Skin epidermis (tissue), 12 donors: Measurements from ENCODE around the gene UBR1.
"Not testable (repeated sequence)": the region's sequence is repeated elsewhere in the genome, so short reads cannot be mapped to it uniquely, and the experiment has no call there.

ENCODE experiments used
- H3K27ac ChIP-seq, 21 experiments: fragments of 200-600 bp; sonication (generic) in 11 of 21; one replicate each; pipeline ENCODE4 v1.5.0; 2020; ENCODE audit warnings: mild to moderate bottlenecking in 3 of 21, inconsistent platforms in 2 of 21, moderate library complexity in 2 of 21
- H3K4me3 ChIP-seq, 7 experiments: fragments of 200-600 bp; sonication (generic) in 2 of 7; one replicate each; pipeline ENCODE4 v1.5.0; 2020; ENCODE audit warnings: inconsistent platforms in 2 of 7, mild to moderate bottlenecking in 2 of 7, moderate library complexity in 1 of 7

UBR1 gene

GRCh38 chr15:42994546-42994945 is 111.3 kb downstream of the UBR1 start:
- H3K4me3 ChIP-seq = no peak overlapping the region

GRCh38 chr15:42992626-42993025 is 113.2 kb downstream of the UBR1 start:
- H3K4me3 ChIP-seq = no peak overlapping the region
- no peak overlapping the region for H3K27ac ChIP-seq

More at GRCh38 chr15:42994546-42994945, 111.3 kb downstream of the UBR1 start:
- no peak overlapping the region for H3K27ac ChIP-seq

GRCh38 chr15:42986693-42987342 is 119.0 kb downstream of the UBR1 start:
- no peak overlapping the region for H3K4me3 ChIP-seq
- no peak overlapping the region for H3K27ac ChIP-seq

GRCh38 chr15:42984493-42985034 is 121.3 kb downstream of the UBR1 start:
- no peak overlapping the region for H3K4me3 ChIP-seq
- no peak overlapping the region for H3K27ac ChIP-seq

DNA sequence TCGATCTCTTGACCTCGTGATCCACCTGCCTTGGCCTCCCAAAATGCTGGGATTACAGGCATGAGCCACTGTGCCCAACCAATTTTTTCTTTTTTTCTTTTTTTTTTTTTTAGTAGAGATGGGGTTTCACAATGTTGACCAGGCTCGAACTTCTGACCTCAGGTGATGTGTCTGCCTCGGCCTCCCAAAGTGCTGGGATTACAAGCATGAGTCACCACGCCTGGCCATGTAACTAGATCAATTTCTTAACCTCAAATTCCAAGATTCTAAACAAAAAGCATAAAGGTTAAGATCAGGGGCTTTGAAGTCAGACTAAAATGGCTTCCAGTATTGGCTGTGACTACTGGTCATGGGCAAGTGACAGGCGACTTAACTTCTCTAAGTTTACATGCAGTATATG is 126.7 kb downstream of the UBR1 start:
- not testable (repeated sequence) for H3K4me3 ChIP-seq, H3K27ac ChIP-seq

GRCh38 chr15:42974202-42974862 is 131.5 kb downstream of the UBR1 start:
- Histone ChIP-seq H3K27ac (no peak overlapping the region), H3K4me3 (no peak overlapping the region)

GRCh38 chr15:42973114-42973513 is 132.7 kb downstream of the UBR1 start:
- no peak overlapping the region for H3K4me3 ChIP-seq
- H3K27ac ChIP-seq = no peak overlapping the region

GRCh38 chr15:42971830-42972229 is 134.0 kb downstream of the UBR1 start:
- no peak overlapping the region for H3K27ac ChIP-seq
- no peak overlapping the region for H3K4me3 ChIP-seq

DNA sequence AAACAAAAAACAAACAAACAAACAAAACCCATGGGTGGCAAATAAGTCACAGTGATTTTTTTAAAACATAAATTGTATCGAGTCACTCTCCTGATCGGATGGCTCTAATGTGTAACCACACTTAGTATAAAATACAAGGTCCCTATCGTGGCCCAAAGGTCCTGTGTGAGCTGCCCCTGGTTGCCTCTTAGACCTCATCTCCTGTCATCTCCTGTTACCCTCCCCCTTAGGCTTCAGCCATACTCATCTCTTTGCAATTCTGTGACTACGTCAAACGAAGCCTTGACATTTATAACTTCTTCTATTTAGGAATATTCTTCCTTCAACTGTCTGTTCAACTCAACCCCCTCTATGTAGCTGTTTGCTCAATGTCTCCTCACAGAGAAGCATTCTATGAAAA is 141.4 kb downstream of the UBR1 start:
- H3K27ac ChIP-seq = no peak overlapping the region
- H3K4me3 ChIP-seq = no peak overlapping the region

GRCh38 chr15:42955518-42955917 is 150.3 kb downstream of the UBR1 start:
- Histone ChIP-seq H3K27ac (no peak overlapping the region), H3K4me3 (no peak overlapping the region)

DNA sequence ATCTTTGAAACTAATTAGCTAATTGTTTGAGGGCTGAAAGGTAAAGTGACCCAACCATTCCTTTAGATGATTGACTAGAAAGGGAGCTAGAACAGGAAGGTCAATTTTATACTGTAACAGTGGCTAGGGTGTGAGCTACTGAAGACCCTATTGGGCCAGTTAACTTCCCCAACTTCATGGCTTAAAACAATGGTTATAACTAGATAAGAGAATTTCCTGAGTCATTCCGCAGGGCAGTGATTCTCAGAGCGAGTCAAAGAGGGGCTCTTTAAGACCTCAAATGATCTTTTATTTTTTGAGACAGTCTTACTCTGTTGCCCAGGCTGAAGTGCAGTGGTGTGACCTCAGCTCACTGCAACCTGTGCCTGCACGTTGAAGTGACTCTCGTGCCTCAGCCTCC is 151.5 kb downstream of the UBR1 start:
- Histone ChIP-seq H3K27ac (peak overlapping the region in 1 of 21 experiments; percentile 45), H3K4me3 (no peak overlapping the region)

GRCh38 chr15:42948898-42949297 is 156.9 kb downstream of the UBR1 start:
- not testable (repeated sequence) for H3K4me3 ChIP-seq, H3K27ac ChIP-seq

DNA sequence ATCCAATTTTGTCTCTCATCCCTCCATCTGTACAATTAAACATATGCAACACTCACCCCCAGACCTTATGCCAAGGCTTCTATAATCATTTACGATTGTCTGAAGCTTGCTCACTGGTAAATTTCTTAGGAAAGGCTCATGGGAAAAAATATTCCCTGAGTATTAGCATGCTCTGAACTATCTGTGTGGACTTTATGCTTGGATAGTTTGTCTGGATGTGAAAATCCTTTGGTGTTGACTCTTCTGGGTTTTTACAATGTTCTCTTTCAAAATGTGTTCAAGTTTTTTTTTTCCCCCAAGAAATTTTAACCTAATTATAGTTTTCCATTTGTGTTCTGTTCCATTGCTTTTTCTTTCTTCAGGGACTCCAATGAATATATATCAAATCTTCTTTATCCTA is 165.3 kb downstream of the UBR1 start:
- H3K27ac ChIP-seq = no peak overlapping the region
- H3K4me3 ChIP-seq = no peak overlapping the region

DNA sequence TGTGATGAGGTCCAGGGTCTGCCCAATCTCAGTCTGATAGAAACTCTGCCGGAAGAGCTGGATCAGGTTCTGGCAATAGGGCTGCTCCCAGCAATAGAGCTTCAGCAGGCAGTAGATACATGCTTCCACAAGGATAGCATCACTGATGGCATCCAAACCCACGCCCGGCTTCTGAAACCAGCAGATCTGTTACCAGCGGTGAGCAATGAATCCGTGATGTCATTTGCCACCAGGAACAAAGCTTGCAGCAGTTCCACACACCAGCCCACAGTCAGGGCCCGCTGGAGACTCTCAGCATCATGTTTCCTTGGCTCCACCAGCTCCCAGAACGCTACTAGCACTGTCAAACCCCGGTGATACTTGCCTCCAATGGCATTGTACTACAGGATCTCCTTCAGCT is 166.0 kb downstream of the UBR1 start:
- H3K4me3 ChIP-seq = no peak overlapping the region
- H3K27ac ChIP-seq = no peak overlapping the region

DNA sequence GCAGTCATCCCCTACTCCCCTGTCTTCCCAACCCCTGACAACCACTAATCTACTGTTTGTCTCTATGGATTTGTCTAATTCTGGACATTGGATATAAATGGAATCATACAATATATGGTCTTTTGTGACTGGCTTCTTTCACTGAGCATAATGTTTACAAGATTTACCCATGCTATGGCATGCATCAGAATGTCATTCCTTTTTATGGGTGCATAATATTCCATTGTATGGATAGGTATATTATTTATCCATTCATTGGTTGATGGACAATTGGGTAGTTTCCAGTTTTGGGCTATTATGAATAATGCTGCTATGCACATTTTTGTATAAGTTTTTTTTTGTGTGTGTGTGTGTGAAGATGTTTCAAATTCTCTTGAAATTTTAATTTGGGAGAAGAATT is 168.7 kb downstream of the UBR1 start:
- H3K27ac ChIP-seq = no peak overlapping the region
- no peak overlapping the region for H3K4me3 ChIP-seq

DNA sequence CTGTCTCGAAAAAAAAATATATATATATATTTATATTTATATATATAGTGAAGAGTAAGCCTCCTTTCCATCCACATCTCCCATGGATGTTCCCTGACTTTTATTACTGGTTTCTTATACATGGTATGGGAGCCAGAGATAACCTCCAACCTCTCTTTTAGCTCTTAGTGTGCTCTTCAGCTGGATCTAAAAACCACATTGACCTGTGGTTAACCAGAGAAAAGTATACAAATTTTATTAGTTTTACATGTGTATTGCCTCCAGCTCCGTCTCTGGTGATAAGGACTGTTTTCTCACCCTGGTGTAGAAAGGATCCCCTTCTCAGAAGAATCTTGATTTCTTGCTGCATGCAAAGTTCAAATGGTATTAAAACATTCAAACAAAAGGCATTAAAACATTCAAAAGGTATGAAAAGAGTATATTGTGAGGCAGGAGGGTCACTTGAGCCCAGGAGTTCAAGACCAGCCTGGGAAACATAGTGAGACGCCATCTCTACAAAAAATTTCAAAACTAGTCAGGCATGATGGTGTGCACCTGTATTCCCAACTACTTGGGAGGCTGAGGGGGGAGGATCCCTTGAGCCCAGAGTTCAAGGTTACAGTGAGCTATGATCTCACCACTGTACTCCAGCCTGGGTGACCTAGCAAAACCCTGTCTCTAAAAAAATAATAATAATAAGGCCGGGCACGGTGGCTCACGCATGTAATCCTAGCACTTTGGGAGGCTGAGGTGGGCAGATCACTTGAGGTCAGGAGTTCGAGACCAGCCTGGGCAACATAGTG is 171.8 kb downstream of the UBR1 start:
- no peak overlapping the region for H3K27ac ChIP-seq
- H3K4me3 ChIP-seq = no peak overlapping the region

DNA sequence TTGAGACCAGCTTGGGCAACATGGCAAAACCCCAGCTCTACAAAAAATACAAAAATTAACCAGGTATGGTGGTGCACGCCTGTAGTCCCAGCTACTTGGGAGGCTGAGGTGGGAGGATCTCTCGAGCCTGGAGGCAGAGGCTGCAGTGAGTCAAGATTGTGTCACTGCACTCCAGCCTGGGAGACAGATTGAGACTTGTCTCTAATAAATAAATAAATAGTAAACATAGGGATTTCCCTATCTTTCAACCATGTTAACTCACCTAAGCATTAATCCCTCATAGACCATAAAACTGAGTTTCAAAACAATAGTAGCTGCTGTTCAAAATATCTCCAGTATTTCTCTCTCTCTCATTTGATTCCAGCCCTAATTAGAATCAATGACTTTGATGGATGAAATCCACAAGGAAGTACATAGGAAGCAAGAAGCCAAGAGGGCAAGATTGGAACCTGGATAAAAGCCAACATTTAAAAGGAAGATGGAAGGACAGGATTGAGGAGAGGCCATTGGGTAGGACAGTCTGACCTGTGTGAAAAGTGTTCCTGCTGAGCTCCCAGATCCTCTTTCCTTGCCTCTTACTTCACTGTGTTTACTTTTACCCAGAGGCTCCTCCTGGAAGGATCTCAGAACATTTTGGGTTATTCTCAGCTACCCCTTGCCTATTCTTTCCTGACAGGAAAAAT is 172.9 kb downstream of the UBR1 start:
- no peak overlapping the region for H3K27ac ChIP-seq
- H3K4me3 ChIP-seq = no peak overlapping the region

GRCh38 chr15:42931702-42932486 is 173.9 kb downstream of the UBR1 start:
- Histone ChIP-seq H3K4me3 (no peak overlapping the region), H3K27ac (no peak overlapping the region)

DNA sequence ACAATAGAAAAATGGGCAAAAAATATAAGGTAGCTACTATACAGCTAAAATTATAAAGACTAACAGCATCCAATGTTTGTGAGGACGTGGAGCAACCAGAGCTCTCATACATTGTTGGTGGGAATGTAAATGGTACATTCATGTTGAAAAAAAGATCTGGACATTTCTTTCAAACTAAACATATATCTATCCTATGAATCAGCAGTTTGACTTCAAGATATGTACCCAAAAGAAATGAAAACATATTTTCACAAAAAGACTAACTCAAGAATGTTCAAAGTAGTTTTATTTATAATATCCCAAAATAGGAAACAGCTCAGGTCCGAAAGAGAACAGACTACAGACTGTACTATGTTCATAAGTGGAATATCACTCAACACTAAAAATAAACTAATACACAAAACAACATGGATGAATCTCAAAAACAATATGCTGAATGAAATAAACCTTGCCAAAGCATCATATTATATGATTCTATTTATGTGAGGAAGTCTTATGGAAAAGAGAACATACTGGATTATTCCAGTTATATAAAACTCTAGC is 176.5 kb downstream of the UBR1 start:
- Histone ChIP-seq H3K4me3 (no peak overlapping the region), H3K27ac (no peak overlapping the region)
